ENCODE results near the gene SELL.

DNA sequence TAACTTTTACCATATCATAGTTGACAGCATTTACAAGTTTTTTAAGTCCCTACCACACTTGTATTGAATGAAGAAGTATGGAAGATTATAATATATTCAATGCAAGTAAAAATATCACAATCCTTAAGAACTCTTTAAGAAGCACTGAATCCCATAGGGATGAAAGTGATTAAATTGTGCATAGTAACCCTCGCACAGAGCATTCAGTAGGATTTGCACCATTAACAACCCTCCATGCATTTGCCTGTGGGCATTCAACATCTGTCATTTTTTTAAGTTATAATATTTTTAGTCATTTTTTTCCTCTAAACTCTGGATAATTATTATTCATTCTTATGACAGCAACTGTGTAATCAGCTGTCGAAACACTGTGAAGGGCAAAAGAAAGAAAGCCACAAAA is 12.3 kb upstream of the SELL start:
- TF ChIP-seq POLR2AphosphoS5 (IDR thresholded peaks at IDR 0.05; ENCODE audit: borderline replicate concordance, low read depth, low read length), result no peak
- TF ChIP-seq EZH2 (IDR thresholded peaks at IDR 0.05), result no peak
- no peak for TF ChIP-seq FOXP2 (optimal IDR thresholded peaks at IDR 0.05; ENCODE audit: control extremely low read depth, extremely low read length, insufficient read depth)
